Fibroblast of mammary gland (primary cell): ENCODE measurements around the gene FAM24A.

Experiments used
- DNase-seq: peaks from one replicate; pipeline ENCODE4 v3.0.0-alpha.2; 2010; ENCODE audit warnings: low read depth
- H3K4me3 ChIP-seq: 2 replicates; pipeline ENCODE4 v1.5.1; 2011; ENCODE audit warnings: low read depth, mild to moderate bottlenecking, low read length, moderate library complexity; ENCODE audit not compliant: control insufficient read depth
- CTCF ChIP-seq: conservative IDR thresholded peaks from 2 replicates; pipeline ENCODE4 v1.5.1; 2011; ENCODE audit warnings: low read depth, low read length, inconsistent platforms; ENCODE audit not compliant: control insufficient read depth, insufficient read depth

Gene FAM24A

GRCh38 chr10:122957474-122957873, 47.1 kb downstream of the FAM24A start:
- H3K4me3 ChIP-seq, result no peak overlapping the region
- DNase-seq, result no peak
- TF ChIP-seq CTCF, result no peak

- DNase-seq, result no peak
- H3K4me3 ChIP-seq, result no peak overlapping the region
- TF ChIP-seq CTCF, result no peak
These were observed 52.0 kb downstream of the FAM24A start for GRCh38 chr10:122962405-122962804.
